GM12878 (cell line): ENCODE measurements around the gene CXCL17. TPM values are rescaled to one million over a fixed set of nuclear protein-coding genes. Genes with fewer than 3 reads are reported as not detected.
A peak's percentile ranks its signal among the peaks of the same experiment; 100 is the strongest.

Experiments used
- BMI1 ChIP-seq: fragments of 450-650 bp; IDR thresholded peaks from 2 replicates; pipeline ENCODE4 v1.6.1; 2016; ENCODE audit warnings: mild to moderate bottlenecking, moderate library complexity, borderline replicate concordance
- CEBPB ChIP-seq, 2 experiments: fragments of 150-350 bp in 1 of 2; IDR thresholded peaks; 2 replicates each; pipeline ENCODE4 v1.6.1; 2012 to 2014; ENCODE audit warnings: low read depth in 2 of 2, low read length in 2 of 2, borderline replicate concordance in 1 of 2, inconsistent platforms in 1 of 2
- CUX1 ChIP-seq: IDR thresholded peaks from 2 replicates; pipeline ENCODE4 v1.6.1; 2012; ENCODE audit warnings: improper control_type of control experiment, low read depth, low read length; ENCODE audit not compliant: insufficient replicate concordance
- IKZF2 ChIP-seq, 2 experiments: fragments of 450-650 bp; IDR thresholded peaks; 2 replicates each; pipeline ENCODE4 v1.6.1; 2017; ENCODE audit warnings: mild to moderate bottlenecking in 2 of 2, moderate library complexity in 2 of 2
- MTA3 ChIP-seq: IDR thresholded peaks from 2 replicates; pipeline ENCODE4 v1.6.1; 2012; ENCODE audit warnings: low read length, inconsistent platforms, borderline replicate concordance
- NFYB ChIP-seq: IDR thresholded peaks from 2 replicates; pipeline ENCODE4 v1.6.1; 2011; ENCODE audit warnings: low read depth, mild to moderate bottlenecking, low read length, improper control_type of control experiment, moderate library complexity; ENCODE audit not compliant: insufficient read depth
- NR2C1 ChIP-seq: fragments of 450-650 bp; IDR thresholded peaks from 2 replicates; pipeline ENCODE4 v1.6.1; 2017; ENCODE audit warnings: antibody characterized with exemption, mild to moderate bottlenecking, moderate library complexity
- POLR2AphosphoS2 ChIP-seq: IDR thresholded peaks from 2 replicates; pipeline ENCODE4 v1.6.1; 2011; ENCODE audit warnings: low read depth, mild to moderate bottlenecking, low read length, improper control_type of control experiment, moderate library complexity
- PRDM15 ChIP-seq: fragments of 450-650 bp; formaldehyde crosslinking; IDR thresholded peaks from 2 replicates; pipeline ENCODE4 v1.4.0; 2020; ENCODE audit warnings: mild to moderate bottlenecking, moderate library complexity
- RCOR1 ChIP-seq: conservative IDR thresholded peaks from 2 replicates; pipeline ENCODE4 v1.6.1; 2012; ENCODE audit warnings: low read depth, low read length, improper control_type of control experiment
- SMC3 ChIP-seq: IDR thresholded peaks from 2 replicates; pipeline ENCODE4 v1.6.1; 2011; ENCODE audit warnings: low read length, improper control_type of control experiment, borderline replicate concordance
- TCF12 ChIP-seq: IDR thresholded peaks from 2 replicates; pipeline ENCODE4 v1.6.1; 2011; ENCODE audit warnings: low read depth, mild to moderate bottlenecking, low read length
- TCF3 ChIP-seq: IDR thresholded peaks from 2 replicates; pipeline ENCODE4 v1.6.1; 2012; ENCODE audit warnings: low read depth, mild to moderate bottlenecking, low read length, borderline replicate concordance; ENCODE audit not compliant: insufficient read depth
- YBX1 ChIP-seq: fragments of 450-650 bp; IDR thresholded peaks from 2 replicates; pipeline ENCODE4 v1.6.1; 2016; ENCODE audit warnings: antibody characterized with exemption
- polyA plus RNA-seq, 11 experiments: library from polyadenylated mRNA; depleted of rRNA in 4 of 11; unstranded in 6 of 11; stranded (reverse) in 5 of 11; fragments of >200 nt; fragmentation: Nextera tagmentation in 4 of 11; fragmentation: Illumina TruSeq in 1 of 11; extraction: Ambion mirVana in 4 of 11; extraction: Trizol in 1 of 11; gene quantifications; 1 replicate in 1 of 11; 2 replicates in 10 of 11; pipeline versions ENCODE4 v1.2.1 to v1.2.3, GENCODE V29; 2011 to 2016; ENCODE audit warnings: inconsistent platforms in 2 of 11, missing spikeins in 2 of 11, low read depth in 1 of 11
- total RNA-seq, 4 experiments: library from RNA; depleted of rRNA in 3 of 4; stranded (reverse); fragments of >200 nt in 3 of 4; fragmentation: Illumina TruSeq in 1 of 4; extraction: Trizol in 1 of 4; gene quantifications; 2 replicates each; pipeline versions ENCODE4 v1.2.1 to v1.2.3, GENCODE V29; 2013 to 2021
- TF ChIP-seq, protein P1 (sequence below): IDR thresholded peaks from 2 replicates; pipeline ENCODE4 v1.6.1; 2012; ENCODE audit warnings: low read depth, low read length, improper control_type of control experiment
- TF ChIP-seq, protein P2 (sequence below): fragments of 450-650 bp; IDR thresholded peaks from 2 replicates; pipeline ENCODE4 v1.6.1; 2017; ENCODE audit warnings: mild to moderate bottlenecking, moderate library complexity

CXCL17 gene
- total and polyA plus RNA-seq, 10 of the 15 experiments (the other 5 are each of a cell fraction or from before 2014, with no cell fraction given), result 0.13 to 0.24 (median 0.15) TPM; not detected in 7

GRCh38 chr19:42433503-42434260 lies 9.1 kb downstream of the CXCL17 start (continued):
- TF ChIP-seq SMC3, result peak; percentile 61
- TF ChIP-seq, protein P1, sequence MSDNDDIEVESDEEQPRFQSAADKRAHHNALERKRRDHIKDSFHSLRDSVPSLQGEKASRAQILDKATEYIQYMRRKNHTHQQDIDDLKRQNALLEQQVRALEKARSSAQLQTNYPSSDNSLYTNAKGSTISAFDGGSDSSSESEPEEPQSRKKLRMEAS, result no peak
- no peak for TF ChIP-seq BMI1
- TF ChIP-seq PRDM15 (CRISPR knock-in tag), result no peak
- no peak for TF ChIP-seq MTA3
- TF ChIP-seq YBX1, result no peak
- TF ChIP-seq NFYB, result no peak
- TF ChIP-seq IKZF2 (IDR thresholded peaks at IDR 0.05), result 0 out of 4 replicates have a peak, but pooled peaks of 1 of the 2 experiments have one; percentile 9
- no peak for TF ChIP-seq CEBPB (IDR thresholded peaks at IDR 0.05; ENCODE audit: borderline replicate concordance in 1 of 2, low read depth in 2 of 2, low read length in 2 of 2)
- no peak for TF ChIP-seq TCF12
- no peak for TF ChIP-seq RCOR1
- TF ChIP-seq POLR2AphosphoS2, result no peak
- TF ChIP-seq CUX1, result no peak
- TF ChIP-seq TCF3, result no peak
- TF ChIP-seq NR2C1, result peak; percentile 85
- TF ChIP-seq, protein P2, sequence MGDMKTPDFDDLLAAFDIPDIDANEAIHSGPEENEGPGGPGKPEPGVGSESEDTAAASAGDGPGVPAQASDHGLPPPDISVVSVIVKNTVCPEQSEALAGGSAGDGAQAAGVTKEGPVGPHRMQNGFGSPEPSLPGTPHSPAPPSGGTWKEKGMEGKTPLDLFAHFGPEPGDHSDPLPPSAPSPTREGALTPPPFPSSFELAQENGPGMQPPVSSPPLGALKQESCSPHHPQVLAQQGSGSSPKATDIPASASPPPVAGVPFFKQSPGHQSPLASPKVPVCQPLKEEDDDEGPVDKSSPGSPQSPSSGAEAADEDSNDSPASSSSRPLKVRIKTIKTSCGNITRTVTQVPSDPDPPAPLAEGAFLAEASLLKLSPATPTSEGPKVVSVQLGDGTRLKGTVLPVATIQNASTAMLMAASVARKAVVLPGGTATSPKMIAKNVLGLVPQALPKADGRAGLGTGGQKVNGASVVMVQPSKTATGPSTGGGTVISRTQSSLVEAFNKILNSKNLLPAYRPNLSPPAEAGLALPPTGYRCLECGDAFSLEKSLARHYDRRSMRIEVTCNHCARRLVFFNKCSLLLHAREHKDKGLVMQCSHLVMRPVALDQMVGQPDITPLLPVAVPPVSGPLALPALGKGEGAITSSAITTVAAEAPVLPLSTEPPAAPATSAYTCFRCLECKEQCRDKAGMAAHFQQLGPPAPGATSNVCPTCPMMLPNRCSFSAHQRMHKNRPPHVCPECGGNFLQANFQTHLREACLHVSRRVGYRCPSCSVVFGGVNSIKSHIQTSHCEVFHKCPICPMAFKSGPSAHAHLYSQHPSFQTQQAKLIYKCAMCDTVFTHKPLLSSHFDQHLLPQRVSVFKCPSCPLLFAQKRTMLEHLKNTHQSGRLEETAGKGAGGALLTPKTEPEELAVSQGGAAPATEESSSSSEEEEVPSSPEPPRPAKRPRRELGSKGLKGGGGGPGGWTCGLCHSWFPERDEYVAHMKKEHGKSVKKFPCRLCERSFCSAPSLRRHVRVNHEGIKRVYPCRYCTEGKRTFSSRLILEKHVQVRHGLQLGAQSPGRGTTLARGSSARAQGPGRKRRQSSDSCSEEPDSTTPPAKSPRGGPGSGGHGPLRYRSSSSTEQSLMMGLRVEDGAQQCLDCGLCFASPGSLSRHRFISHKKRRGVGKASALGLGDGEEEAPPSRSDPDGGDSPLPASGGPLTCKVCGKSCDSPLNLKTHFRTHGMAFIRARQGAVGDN, result no peak
